B cell (primary cell): ENCODE measurements around the gene RFC2. TPM values are rescaled to one million over a fixed set of nuclear protein-coding genes. Genes with fewer than 3 reads are reported as not detected.
A peak's percentile ranks its signal among the peaks of the same experiment; 100 is the strongest.

Experiments
- ATAC-seq: fragments of 200-7000 bp; cut with Tn5 transposase; one replicate; pipeline ENCODE4 v1.10.0; 2021; ENCODE audit warnings: low read depth, mild to moderate bottlenecking, moderate number of reproducible peaks, moderate library complexity
- CTCF ChIA-PET: fragments of 350-600 bp; sonication (Branson Sonifier 250); formaldehyde crosslinking; loops from one replicate; lab custom pipeline; 2021; ENCODE audit warnings: antibody characterized with exemption, inconsistent platforms; lab: Charles Lee
- POLR2A ChIA-PET: fragments of 350-600 bp; sonication (Branson Sonifier 250); formaldehyde crosslinking; loops from one replicate; lab custom pipeline; 2021; ENCODE audit warnings: antibody characterized with exemption; lab: Charles Lee
- DNase-seq: peaks from one replicate; pipeline ENCODE4 v3.0.0; 2013
- H2AFZ ChIP-seq: 2 replicates; pipeline ENCODE4 v1.6.1; 2012; ENCODE audit warnings: mild to moderate bottlenecking, low read depth, low read length; ENCODE audit not compliant: insufficient read depth, poor library complexity, severe bottlenecking
- H3K27ac ChIP-seq, 2 donors: 1 replicate in 1 of 2; 2 replicates in 1 of 2; pipeline ENCODE4 v1.5.1; 2012 to 2013; ENCODE audit warnings: low read length in 2 of 2, mild to moderate bottlenecking in 2 of 2, moderate library complexity in 1 of 2
- H3K27me3 ChIP-seq, 4 experiments: fragments of 200-600 bp in 1 of 4; sonication (generic) in 1 of 4; replicated peaks in 1 of 4; 1 replicate in 2 of 4; 2 replicates in 2 of 4; pipeline versions ENCODE4 v1.6.1 to v1.7.0; 2013 to 2016; ENCODE audit warnings: low read length in 3 of 4, mild to moderate bottlenecking in 2 of 4, mixed read lengths in 1 of 4, moderate library complexity in 1 of 4; ENCODE audit not compliant: insufficient read depth in 4 of 4, control insufficient read depth in 3 of 4; ENCODE audit errors: control extremely low read depth in 1 of 4
- H3K36me3 ChIP-seq, 2 experiments: replicated peaks in 1 of 2; 1 replicate in 1 of 2; 2 replicates in 1 of 2; pipeline versions ENCODE4 v1.6.1 to v1.7.1; 2013; ENCODE audit warnings: low read length in 1 of 2; ENCODE audit not compliant: insufficient read depth in 2 of 2, control insufficient read depth in 1 of 2; ENCODE audit errors: control extremely low read depth in 1 of 2, extremely low read depth in 1 of 2
- H3K4me1 ChIP-seq, 2 donors: fragments of 200-600 bp in 1 of 2; sonication (generic) in 1 of 2; 1 replicate in 1 of 2; 2 replicates in 1 of 2; pipeline versions ENCODE4 v1.5.1 to v1.6.1; 2013 to 2017; ENCODE audit warnings: low read length in 2 of 2; ENCODE audit not compliant: control insufficient read depth in 2 of 2, insufficient read depth in 2 of 2
- H3K4me2 ChIP-seq: replicated peaks from 2 replicates; pipeline ENCODE3; 2012; ENCODE audit warnings: mild to moderate bottlenecking, low read depth, low read length; ENCODE audit not compliant: poor library complexity, severe bottlenecking
- H3K4me3 ChIP-seq, 5 experiments: fragments of 200-600 bp in 1 of 5; sonication (generic) in 1 of 5; 1 replicate in 3 of 5; 2 replicates in 2 of 5; pipeline versions ENCODE4 v1.5.1 to v1.7.0; 2011 to 2016; ENCODE audit warnings: low read length in 4 of 5, mild to moderate bottlenecking in 4 of 5, low read depth in 2 of 5, control low read depth in 1 of 5, moderate library complexity in 1 of 5; ENCODE audit not compliant: insufficient read depth in 1 of 5; ENCODE audit errors: control extremely low read depth in 1 of 5, extremely low read depth in 1 of 5
- H3K79me2 ChIP-seq: fragments of 200-600 bp; sonication (generic); one replicate; pipeline ENCODE4 v1.6.0; 2016; ENCODE audit warnings: low read length; ENCODE audit not compliant: control insufficient read depth, insufficient read depth
- H3K9ac ChIP-seq: fragments of 200-600 bp; sonication (generic); 2 replicates; pipeline ENCODE4 v1.6.1; 2017; ENCODE audit warnings: mild to moderate bottlenecking, low read length, moderate library complexity
- H3K9me3 ChIP-seq, 3 donors: one replicate each; pipeline versions ENCODE4 v1.6.1 to v1.7.1; 2013; ENCODE audit warnings: low read length in 2 of 3; ENCODE audit not compliant: control insufficient read depth in 2 of 3, insufficient read depth in 1 of 3; ENCODE audit errors: control extremely low read depth in 1 of 3
- H4K20me1 ChIP-seq: 2 replicates; pipeline ENCODE4 v1.6.0; 2012; ENCODE audit warnings: mild to moderate bottlenecking, low read length; ENCODE audit not compliant: insufficient read depth, control insufficient read depth, poor library complexity, severe bottlenecking
- H3K27ac Mint-ChIP-seq: one replicate; pipeline ENCODE4 v1.8.0; 2021; ENCODE audit warnings: mixed read lengths
- H3K27me3 Mint-ChIP-seq: one replicate; pipeline ENCODE4 v1.8.0; 2021; ENCODE audit warnings: mixed read lengths
- H3K4me1 Mint-ChIP-seq: one replicate; pipeline ENCODE4 v1.8.0; 2021; ENCODE audit warnings: mixed read lengths
- H3K4me3 Mint-ChIP-seq: one replicate; pipeline ENCODE4 v1.8.0; 2021; ENCODE audit warnings: mixed read lengths
- H3K9me3 Mint-ChIP-seq: one replicate; pipeline ENCODE4 v1.8.0; 2022; ENCODE audit warnings: mixed read lengths; ENCODE audit not compliant: insufficient read depth
- EZH2 ChIP-seq: IDR thresholded peaks from 2 replicates; pipeline ENCODE4 v1.6.1; 2012; ENCODE audit warnings: borderline replicate concordance, low read depth, mild to moderate bottlenecking, moderate library complexity, low read length; ENCODE audit not compliant: insufficient read depth, poor library complexity, severe bottlenecking
- WGBS: methylation state at CpG from one replicate; pipeline ENCODE4 v1.1.5; 2013; ENCODE audit warnings: missing lambda C conversion rate; ENCODE audit not compliant: insufficient coverage; 5-methylcytosine and 5-hydroxymethylcytosine counted together
- intact Hi-C: fragments of 100-400 bp; cut with micrococcal nuclease; formaldehyde crosslinking; loops from one replicate; pipeline ENCODE4 v1.10.0; 2022
- polyA plus RNA-seq: library from polyadenylated mRNA; depleted of rRNA; stranded (reverse); fragments of >200 nt; gene quantifications from 2 replicates; pipeline ENCODE4 v1.2.3, GENCODE V29; 2012
- total RNA-seq, 2 donors: library from RNA; stranded (reverse); fragments of 120-200 nt in 1 of 2; gene quantifications; 1 replicate in 1 of 2; 2 replicates in 1 of 2; pipeline versions ENCODE4 v1.2.3 to v1.2.4, GENCODE V29; 2013 to 2022
- TF ChIP-seq, protein P1 (sequence below): fragments of 200-600 bp; IDR thresholded peaks from one replicate; pipeline ENCODE4 v1.8.0; 2022; ENCODE audit warnings: antibody characterized with exemption, mild to moderate bottlenecking

Gene RFC2
- total and polyA plus RNA-seq, 2 donors (not counting 1 experiment from before 2014, with no cell fraction given), result 20.2 to 36.4 TPM

DNA sequence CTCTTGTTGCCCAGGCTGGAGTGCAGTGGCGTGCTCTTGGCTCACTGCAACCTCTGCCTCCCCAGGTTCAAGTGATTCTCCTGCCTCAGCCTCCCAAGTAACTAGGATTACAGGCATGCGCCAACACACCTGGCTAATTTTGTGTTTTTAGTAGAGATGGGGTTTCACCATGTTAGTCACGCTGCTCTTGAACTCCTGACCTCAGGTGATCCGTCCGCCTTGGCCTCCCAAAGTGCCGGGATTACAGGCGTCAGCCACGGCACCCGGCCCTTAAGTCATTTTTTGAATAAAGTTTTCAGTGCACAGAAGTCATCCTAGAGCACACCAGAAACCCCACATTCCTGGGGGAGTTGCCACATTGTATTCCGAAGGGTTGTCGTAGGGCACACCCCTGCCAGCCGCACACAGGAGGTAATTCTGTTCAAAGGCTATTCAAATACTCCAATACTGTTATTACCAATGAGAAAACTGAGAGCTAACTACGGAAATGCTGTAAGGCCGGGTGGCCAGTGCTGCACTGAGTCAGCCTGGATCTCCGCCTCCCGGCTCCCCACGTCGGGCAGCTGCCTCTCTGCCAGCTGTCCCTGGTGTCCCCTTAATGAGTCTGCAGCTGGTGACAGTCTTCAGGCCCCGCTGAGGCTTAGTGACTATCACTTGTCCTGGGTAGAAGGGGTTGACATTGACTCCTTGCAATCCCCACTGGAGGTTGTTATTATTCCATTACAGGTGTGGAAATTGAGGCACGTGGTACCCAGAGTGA lies 8.6 kb upstream of the RFC2 start:
- WGBS, result 95% methylated on average over 17 of the region's 20 CpGs
- Histone ChIP-seq H2AFZ (no peak overlapping the region), H3K4me2 (no peak overlapping the region), H3K36me3 (no peaks in the 10 kb centered on the region), H3K4me3 (no peak overlapping the region), H3K27ac (no peak overlapping the region), H3K27me3 (no peaks in the 10 kb centered on the region), H3K79me2 (no peaks in the 10 kb centered on the region), H4K20me1 (no peaks in the 10 kb centered on the region), H3K9me3 (no peaks in the 10 kb centered on the region), H3K9ac (no peak overlapping the region), H3K4me1 (peaks cover 7 to 31% of the 10 kb centered on the region in 2 donors)
- H3K9me3 Mint-ChIP-seq, result no peaks in the 10 kb centered on the region
- TF ChIP-seq, protein P1, sequence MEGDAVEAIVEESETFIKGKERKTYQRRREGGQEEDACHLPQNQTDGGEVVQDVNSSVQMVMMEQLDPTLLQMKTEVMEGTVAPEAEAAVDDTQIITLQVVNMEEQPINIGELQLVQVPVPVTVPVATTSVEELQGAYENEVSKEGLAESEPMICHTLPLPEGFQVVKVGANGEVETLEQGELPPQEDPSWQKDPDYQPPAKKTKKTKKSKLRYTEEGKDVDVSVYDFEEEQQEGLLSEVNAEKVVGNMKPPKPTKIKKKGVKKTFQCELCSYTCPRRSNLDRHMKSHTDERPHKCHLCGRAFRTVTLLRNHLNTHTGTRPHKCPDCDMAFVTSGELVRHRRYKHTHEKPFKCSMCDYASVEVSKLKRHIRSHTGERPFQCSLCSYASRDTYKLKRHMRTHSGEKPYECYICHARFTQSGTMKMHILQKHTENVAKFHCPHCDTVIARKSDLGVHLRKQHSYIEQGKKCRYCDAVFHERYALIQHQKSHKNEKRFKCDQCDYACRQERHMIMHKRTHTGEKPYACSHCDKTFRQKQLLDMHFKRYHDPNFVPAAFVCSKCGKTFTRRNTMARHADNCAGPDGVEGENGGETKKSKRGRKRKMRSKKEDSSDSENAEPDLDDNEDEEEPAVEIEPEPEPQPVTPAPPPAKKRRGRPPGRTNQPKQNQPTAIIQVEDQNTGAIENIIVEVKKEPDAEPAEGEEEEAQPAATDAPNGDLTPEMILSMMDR, result no peak
- TF ChIP-seq EZH2, result no peak
- H3K4me3 Mint-ChIP-seq, result no peak overlapping the region
- DNase-seq (no peak), ATAC-seq (no peak)
- intact Hi-C loops, result no loop called here
- no peaks in the 10 kb centered on the region for H3K27me3 Mint-ChIP-seq
- ChIA-PET POLR2A (no interaction called here), CTCF (interaction anchor here (2.6 kb wide), 1 partner anchor 56 kb away, joined by 14 read pairs; no protein-coding TSS in a partner anchor)
- H3K27ac Mint-ChIP-seq, result peak overlapping the region; percentile 46
- H3K4me1 Mint-ChIP-seq, result peaks cover 27% of the 10 kb centered on the region

DNA sequence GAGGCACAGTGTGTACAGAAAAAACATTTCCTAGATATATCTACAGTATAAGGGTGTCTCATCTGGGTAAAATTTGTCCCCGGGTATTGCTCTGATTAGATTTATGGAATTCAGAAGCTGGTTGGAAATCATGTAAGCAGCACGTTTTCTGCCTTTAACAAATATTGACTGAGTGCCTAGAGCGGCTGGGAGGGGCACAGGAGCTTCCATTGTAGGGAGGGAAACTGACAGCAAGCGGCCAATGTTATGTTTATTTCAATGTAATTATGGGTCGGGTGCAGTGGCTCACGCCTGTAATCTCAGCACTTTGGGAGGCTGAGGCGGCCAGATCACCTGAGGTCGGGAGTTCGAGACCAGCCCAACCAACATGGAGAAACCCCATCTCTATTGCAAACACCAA lies 4.4 kb upstream of the RFC2 start:
- no peaks in the 10 kb centered on the region for H3K36me3 ChIP-seq
- intact Hi-C loops, result loop anchor here (10.0 kb wide), 1 partner anchor 574 kb away; the partner anchor contains the start of genes BUD23 and DNAJC30
- 94% methylated on average over 7 of the region's 9 CpGs for WGBS
- DNase-seq (no peak), ATAC-seq (no peak)
- no peak overlapping the region for H3K27ac ChIP-seq
- peaks cover 9 to 35% of the 10 kb centered on the region in 2 donors for H3K4me1 ChIP-seq
- Mint-ChIP-seq H3K9me3 (no peaks in the 10 kb centered on the region), H3K4me3 (peak overlapping the region; percentile 32), H3K4me1 (peaks cover 18% of the 10 kb centered on the region), H3K27me3 (no peaks in the 10 kb centered on the region), H3K27ac (no peak overlapping the region)
- peaks cover under 1% of the 10 kb centered on the region for H4K20me1 ChIP-seq
- peaks cover 12% of the 10 kb centered on the region for H3K79me2 ChIP-seq
- H3K4me2 ChIP-seq, result no peak overlapping the region
- TF ChIP-seq, protein P1, result no peak
- no peak for TF ChIP-seq EZH2
- POLR2A ChIA-PET, result no interaction called here
- H3K9me3 ChIP-seq, result no peaks in the 10 kb centered on the region
- H3K4me3 ChIP-seq, result no peak overlapping the region
- no peak overlapping the region for H2AFZ ChIP-seq
- H3K9ac ChIP-seq, result no peak overlapping the region
- H3K27me3 ChIP-seq, result no peaks in the 10 kb centered on the region
- CTCF ChIA-PET, result interaction anchor here (1.2 to 1.3 kb wide), 2 partner anchors 9 to 53 kb away, joined by 4 to 6 read pairs; no protein-coding TSS in a partner anchor
